ENCODE data around the gene CCDC187.
"Not testable (repeated sequence)": the region's sequence is repeated elsewhere in the genome, so short reads cannot be mapped to it uniquely, and the experiment has no call there.

CCDC187 gene

GRCh38 chr9:136246849-136247550, 56.9 kb downstream of the CCDC187 start:
- FAIRE-seq (no peak), DNase-seq (ENCODE audit: extremely low spot score, insufficient read length, low read depth) (no peak)

GRCh38 chr9:136245219-136246150, 58.4 kb downstream of the CCDC187 start, which contains the start of gene QSOX2:
Gene QSOX2, minus strand, starts transcription at chr9:136245812. Its CDS starts 9 bp downstream, at chr9:136245803.
- FAIRE-seq (peak; percentile 78), DNase-seq (ENCODE audit: extremely low spot score, insufficient read length, low read depth) (peak; percentile 77)

GRCh38 chr9:136244969-136245218, 59.0 kb downstream of the CCDC187 start:
- FAIRE-seq (no peak), DNase-seq (ENCODE audit: extremely low spot score, insufficient read length, low read depth) (no peak)

GRCh38 chr9:136244122-136244968, 59.5 kb downstream of the CCDC187 start:
- FAIRE-seq (peak; percentile 97), DNase-seq (ENCODE audit: extremely low spot score, insufficient read length, low read depth) (no peak)

GRCh38 chr9:136243631-136244030, 60.3 kb downstream of the CCDC187 start:
- FAIRE-seq (peak; percentile 89), DNase-seq (ENCODE audit: extremely low spot score, insufficient read length, low read depth) (no peak)

GRCh38 chr9:136242918-136243525, 60.9 kb downstream of the CCDC187 start:
- FAIRE-seq (peak; percentile 60), DNase-seq (ENCODE audit: extremely low spot score, insufficient read length, low read depth) (no peak)

GRCh38 chr9:136242248-136242647, 61.6 kb downstream of the CCDC187 start:
- DNase-seq (ENCODE audit: extremely low spot score, insufficient read length, low read depth) (no peak), FAIRE-seq (no peak)

- no peak for FAIRE-seq
Measured at GRCh38 chr9:136241542-136241941, 62.4 kb downstream of the CCDC187 start.

GRCh38 chr9:136240941-136241340, 63.0 kb downstream of the CCDC187 start:
- FAIRE-seq (no peak), DNase-seq (ENCODE audit: extremely low spot score, insufficient read length, low read depth) (no peak)

More at GRCh38 chr9:136241542-136241941, 62.4 kb downstream of the CCDC187 start:
- DNase-seq (ENCODE audit: extremely low spot score, insufficient read length, low read depth) = no peak

- DNase-seq (ENCODE audit: extremely low spot score, insufficient read length, low read depth) (no peak), FAIRE-seq (no peak)
Measured at GRCh38 chr9:136239983-136240330, 63.9 kb downstream of the CCDC187 start.

GRCh38 chr9:136239135-136239982, 64.5 kb downstream of the CCDC187 start:
- no peak for FAIRE-seq

GRCh38 chr9:136238342-136238732, 65.6 kb downstream of the CCDC187 start:
- FAIRE-seq (peak; percentile 33), DNase-seq (ENCODE audit: extremely low spot score, insufficient read length, low read depth) (no peak)

More at GRCh38 chr9:136239135-136239982, 64.5 kb downstream of the CCDC187 start:
- no peak for DNase-seq (ENCODE audit: extremely low spot score, insufficient read length, low read depth)

- DNase-seq (ENCODE audit: extremely low spot score, insufficient read length, low read depth) (no peak), FAIRE-seq (no peak)
Measured at GRCh38 chr9:136237486-136238341, 66.2 kb downstream of the CCDC187 start.

- not testable (repeated sequence) for DNase-seq (ENCODE audit: extremely low spot score, insufficient read length, low read depth); FAIRE-seq
Measured at GRCh38 chr9:136236471-136237410, 67.2 kb downstream of the CCDC187 start.

- FAIRE-seq (no peak), DNase-seq (ENCODE audit: extremely low spot score, insufficient read length, low read depth) (no peak)
Measured at GRCh38 chr9:136235709-136236455, 68.0 kb downstream of the CCDC187 start.

- no peak for FAIRE-seq
- DNase-seq (ENCODE audit: extremely low spot score, insufficient read length, low read depth) = no peak
Measured at GRCh38 chr9:136235171-136235570, 68.7 kb downstream of the CCDC187 start.

Measured in GM18507 (cell line).